ENCODE results near the gene TOMM7.
A peak's percentile ranks its signal among the peaks of the same experiment; 100 is the strongest.

Gene TOMM7

GRCh38 chr7:22822486-22823141 lies at the start of gene TOMM7:
TSS of gene TOMM7 (minus strand) at chr7:22822849. CDS start at chr7:22822779, 70 bp downstream.
- DNase-seq: peak; percentile 96 to 98 (median 98)

- DNase-seq: no peak
Measured at GRCh38 chr7:22872096-22872807, 49.6 kb upstream of the TOMM7 start.

GRCh38 chr7:22871661-22872060 lies 49.0 kb upstream of the TOMM7 start:
- DNase-seq: no peak

- no peak for DNase-seq
Measured at GRCh38 chr7:22868509-22868908, 45.9 kb upstream of the TOMM7 start.

- DNase-seq: no peak
Measured at GRCh38 chr7:22867589-22867988, 44.9 kb upstream of the TOMM7 start.

- DNase-seq: no peak
Measured at GRCh38 chr7:22867003-22867402, 44.4 kb upstream of the TOMM7 start.

- no peak for DNase-seq
Measured at GRCh38 chr7:22865602-22865960, 42.9 kb upstream of the TOMM7 start.

GRCh38 chr7:22864855-22865601 lies 42.4 kb upstream of the TOMM7 start:
- DNase-seq: no peak

- DNase-seq: no peak
Measured at GRCh38 chr7:22864301-22864700, 41.7 kb upstream of the TOMM7 start.

GRCh38 chr7:22863156-22863899 lies 40.7 kb upstream of the TOMM7 start:
- no peak for DNase-seq

GRCh38 chr7:22861576-22861975 lies 38.9 kb upstream of the TOMM7 start:
- DNase-seq: no peak

- DNase-seq: peak in 2 of 3 donors; percentile 44 to 47
Measured at GRCh38 chr7:22860784-22861482, 38.3 kb upstream of the TOMM7 start.

GRCh38 chr7:22860337-22860736 lies 37.7 kb upstream of the TOMM7 start:
- no peak for DNase-seq

GRCh38 chr7:22859641-22860290 lies 37.1 kb upstream of the TOMM7 start:
- DNase-seq: no peak

- DNase-seq: peak in 2 of 3 donors; percentile 26 to 45
Measured at GRCh38 chr7:22858640-22859561, 36.3 kb upstream of the TOMM7 start.

GRCh38 chr7:22858274-22858639 lies 35.6 kb upstream of the TOMM7 start:
- DNase-seq: no peak

GRCh38 chr7:22856416-22856815 lies 33.8 kb upstream of the TOMM7 start:
- no peak for DNase-seq

GRCh38 chr7:22855049-22855392 lies 32.4 kb upstream of the TOMM7 start:
- no peak for DNase-seq

- peak; percentile 92 to 96 (median 93) for DNase-seq
Measured at GRCh38 chr7:22854158-22855048, 31.8 kb upstream of the TOMM7 start.

GRCh38 chr7:22853674-22854157 lies 31.1 kb upstream of the TOMM7 start:
- peak in 1 of 3 donors; percentile 22 for DNase-seq

All from suppressor macrophage treated with lipopolysaccharide for 1 hour (primary cell).